ENCODE data around the gene SLC38A9. TPM values are rescaled to one million over a fixed set of nuclear protein-coding genes. Genes with fewer than 3 reads are reported as not detected.
"Not testable (repeated sequence)": the region's sequence is repeated elsewhere in the genome, so short reads cannot be mapped to it uniquely, and the experiment has no call there.

SLC38A9 gene
- polyA plus RNA-seq, 1 donor (not counting 4 experiments of a cell fraction or from before 2014, with no cell fraction given) = 43.3 TPM

DNA sequence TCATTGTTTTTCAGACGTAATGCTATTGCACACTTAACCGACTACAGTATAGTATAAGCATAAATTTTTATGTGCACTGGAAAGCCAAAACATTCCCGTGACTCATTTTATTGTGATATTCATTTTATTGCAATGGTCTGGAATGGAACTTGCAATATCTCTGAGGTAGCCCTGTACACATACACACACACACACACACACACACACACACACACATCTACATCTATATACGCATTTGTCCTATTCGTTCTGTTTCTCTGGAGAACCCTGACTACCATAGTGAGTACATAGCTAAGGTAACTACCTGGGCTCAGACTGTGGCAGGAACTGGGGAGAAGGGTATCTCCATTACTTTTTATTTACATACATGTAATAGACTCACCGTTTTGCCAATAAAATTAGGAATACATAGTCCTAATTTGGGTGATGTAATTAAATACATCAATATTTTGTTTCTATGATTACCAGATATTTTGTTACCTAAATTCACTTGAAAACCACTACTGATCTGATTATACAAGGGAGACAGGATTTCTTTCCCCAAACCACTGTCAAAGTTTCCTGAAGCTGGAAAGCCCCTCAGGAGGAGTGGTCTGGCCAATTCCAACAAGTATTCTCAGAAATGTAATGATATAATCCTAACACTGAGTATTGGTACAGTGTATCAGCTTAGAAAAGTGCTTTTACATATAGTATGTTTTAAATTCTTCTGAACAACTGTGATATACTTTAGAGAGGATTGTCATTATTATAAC, 103.4 kb downstream of the SLC38A9 start:
- Histone ChIP-seq H3K4me1 (ENCODE audit: control insufficient read depth, extremely low read depth, insufficient read depth, low read length) (peaks cover 7% of the 10 kb centered on the region), H3K9ac (ENCODE audit: control insufficient read depth, extremely low read depth, insufficient read depth, low read length) (no peak overlapping the region), H3K4me2 (ENCODE audit: control insufficient read depth, extremely low read depth, insufficient read depth, low read depth, low read length) (no peak overlapping the region), H3K27ac (ENCODE audit: control insufficient read depth, insufficient read depth, low read length) (no peak overlapping the region), H3K27me3 (ENCODE audit: control insufficient read depth, extremely low read depth, insufficient read depth, low read length) (no peaks in the 10 kb centered on the region), H3K79me2 (ENCODE audit: control insufficient read depth, insufficient read depth, low read length) (no peaks in the 10 kb centered on the region), H3K9me3 (ENCODE audit: control insufficient read depth, low read depth, low read length) (no peaks in the 10 kb centered on the region), H3K4me3 (ENCODE audit: control insufficient read depth in 2 of 3, extremely low read depth in 1 of 3, insufficient read depth in 2 of 3, low read depth in 1 of 3, low read length in 3 of 3) (no peak overlapping the region), H3K9me1 (ENCODE audit: control insufficient read depth, extremely low read depth, insufficient read depth, low read length) (no peaks in the 10 kb centered on the region), H4K20me1 (ENCODE audit: control insufficient read depth, extremely low read depth, insufficient read depth, low read length) (no peaks in the 10 kb centered on the region), H3K36me3 (ENCODE audit: control insufficient read depth in 2 of 2, extremely low read depth in 1 of 2, insufficient read depth in 2 of 2, low read length in 2 of 2) (no peaks in the 10 kb centered on the region), H2AFZ (ENCODE audit: control insufficient read depth, low read length) (no peak overlapping the region)
- dilution Hi-C loops (cut with MboI; ENCODE audit: extremely low pct_ligation_motif_present, low sequenced_read_pairs) = no loop called here
- DNase-seq (ENCODE audit: low read depth, low spot score) (no peak), FAIRE-seq (no peak)
- no peak for TF ChIP-seq EZH2 (IDR thresholded peaks at IDR 0.05; ENCODE audit: low read length)
- TF ChIP-seq, protein P1, sequence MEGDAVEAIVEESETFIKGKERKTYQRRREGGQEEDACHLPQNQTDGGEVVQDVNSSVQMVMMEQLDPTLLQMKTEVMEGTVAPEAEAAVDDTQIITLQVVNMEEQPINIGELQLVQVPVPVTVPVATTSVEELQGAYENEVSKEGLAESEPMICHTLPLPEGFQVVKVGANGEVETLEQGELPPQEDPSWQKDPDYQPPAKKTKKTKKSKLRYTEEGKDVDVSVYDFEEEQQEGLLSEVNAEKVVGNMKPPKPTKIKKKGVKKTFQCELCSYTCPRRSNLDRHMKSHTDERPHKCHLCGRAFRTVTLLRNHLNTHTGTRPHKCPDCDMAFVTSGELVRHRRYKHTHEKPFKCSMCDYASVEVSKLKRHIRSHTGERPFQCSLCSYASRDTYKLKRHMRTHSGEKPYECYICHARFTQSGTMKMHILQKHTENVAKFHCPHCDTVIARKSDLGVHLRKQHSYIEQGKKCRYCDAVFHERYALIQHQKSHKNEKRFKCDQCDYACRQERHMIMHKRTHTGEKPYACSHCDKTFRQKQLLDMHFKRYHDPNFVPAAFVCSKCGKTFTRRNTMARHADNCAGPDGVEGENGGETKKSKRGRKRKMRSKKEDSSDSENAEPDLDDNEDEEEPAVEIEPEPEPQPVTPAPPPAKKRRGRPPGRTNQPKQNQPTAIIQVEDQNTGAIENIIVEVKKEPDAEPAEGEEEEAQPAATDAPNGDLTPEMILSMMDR (optimal IDR thresholded peaks at IDR 0.05 in 1 of 3, IDR thresholded peaks at IDR 0.05 in 1 of 3, conservative IDR thresholded peaks at IDR 0.05 in 1 of 3; ENCODE audit: extremely low read depth in 1 of 3, insufficient read depth in 2 of 3, low read length in 3 of 3) = no peak

DNA sequence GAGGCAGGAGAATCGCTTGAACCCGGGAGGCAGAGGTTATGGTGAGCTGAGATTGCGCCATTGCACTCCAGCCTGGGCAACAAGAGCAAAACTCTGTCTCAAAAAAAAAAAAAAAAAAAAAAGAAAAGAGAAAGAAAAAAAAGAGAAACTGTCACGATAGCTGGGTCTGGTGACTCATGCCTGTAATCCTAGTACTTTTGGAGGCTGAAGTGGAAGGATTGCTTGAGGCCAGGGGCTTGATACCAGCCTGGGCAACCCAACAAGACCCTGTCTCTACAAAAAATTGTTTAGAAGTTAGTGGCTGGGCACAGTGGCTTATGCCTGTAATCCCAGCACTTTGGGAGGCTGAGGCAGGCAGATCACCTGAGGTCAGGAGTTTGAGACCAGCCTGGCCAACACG, 104.8 kb downstream of the SLC38A9 start:
- H3K9ac ChIP-seq (ENCODE audit: control insufficient read depth, extremely low read depth, insufficient read depth, low read length); H3K9me3 ChIP-seq (ENCODE audit: control insufficient read depth, low read depth, low read length); H2AFZ ChIP-seq (ENCODE audit: control insufficient read depth, low read length); H3K36me3 ChIP-seq (ENCODE audit: control insufficient read depth in 2 of 2, extremely low read depth in 1 of 2, insufficient read depth in 2 of 2, low read length in 2 of 2); H3K4me2 ChIP-seq (ENCODE audit: control insufficient read depth, extremely low read depth, insufficient read depth, low read depth, low read length); H3K27me3 ChIP-seq (ENCODE audit: control insufficient read depth, extremely low read depth, insufficient read depth, low read length); DNase-seq (ENCODE audit: low read depth, low spot score); H3K4me1 ChIP-seq (ENCODE audit: control insufficient read depth, extremely low read depth, insufficient read depth, low read length); dilution Hi-C loops (cut with MboI; ENCODE audit: extremely low pct_ligation_motif_present, low sequenced_read_pairs); H3K9me1 ChIP-seq (ENCODE audit: control insufficient read depth, extremely low read depth, insufficient read depth, low read length); H3K27ac ChIP-seq (ENCODE audit: control insufficient read depth, insufficient read depth, low read length); H3K79me2 ChIP-seq (ENCODE audit: control insufficient read depth, insufficient read depth, low read length); H3K4me3 ChIP-seq (ENCODE audit: control insufficient read depth in 2 of 3, extremely low read depth in 1 of 3, insufficient read depth in 2 of 3, low read depth in 1 of 3, low read length in 3 of 3); H4K20me1 ChIP-seq (ENCODE audit: control insufficient read depth, extremely low read depth, insufficient read depth, low read length); FAIRE-seq: not testable (repeated sequence)

Data from keratinocyte (primary cell).